Vagina (tissue), 2 donors: ENCODE results near the gene LDLRAD4. TPM values are rescaled to one million over a fixed set of nuclear protein-coding genes. Genes with fewer than 3 reads are reported as not detected.
A peak's percentile ranks its signal among the peaks of the same experiment; 100 is the strongest.

Experiments
- DNase-seq, 2 donors: peaks; one replicate each; pipeline ENCODE4 v3.0.0-alpha.2; 2017; ENCODE audit errors: extremely low spot score in 2 of 2
- H3K27ac ChIP-seq: fragments of 200-600 bp; sonication (generic); one replicate; pipeline ENCODE4 v1.5.1; 2019
- H3K27me3 ChIP-seq: fragments of 200-600 bp; sonication (generic); one replicate; pipeline ENCODE4 v1.5.1; 2019
- H3K36me3 ChIP-seq, 2 donors: fragments of 200-600 bp; sonication (generic); one replicate each; pipeline ENCODE4 v1.5.1; 2017 to 2019
- H3K4me1 ChIP-seq: fragments of 200-600 bp; sonication (generic); one replicate; pipeline ENCODE4 v1.5.1; 2019
- H3K4me3 ChIP-seq, 2 donors: fragments of 200-600 bp; sonication (generic); 1 replicate in 1 of 2; 2 replicates in 1 of 2; pipeline ENCODE4 v1.5.1; 2016 to 2019
- H3K9me3 ChIP-seq: fragments of 200-600 bp; sonication (generic); one replicate; pipeline ENCODE4 v1.5.1; 2019
- POLR2A ChIP-seq, 2 donors: fragments of 450-650 bp; IDR thresholded peaks; one replicate each; pipeline ENCODE4 v1.6.1; 2017; ENCODE audit warnings: antibody characterized with exemption in 2 of 2, mild to moderate bottlenecking in 2 of 2, moderate library complexity in 2 of 2
- POLR2AphosphoS5 ChIP-seq, 2 donors: sonication (generic); formaldehyde crosslinking; IDR thresholded peaks; one replicate each; pipeline ENCODE4 v1.9.0; 2017; ENCODE audit warnings: antibody characterized with exemption in 2 of 2, mild to moderate bottlenecking in 2 of 2, low read depth in 1 of 2; ENCODE audit not compliant: insufficient read depth in 1 of 2
- intact Hi-C: fragments of 100-400 bp; cut with DNase I; formaldehyde crosslinking; loops from one replicate; pipeline ENCODE4 v1.15.1; 2023
- total RNA-seq: library from RNA; depleted of rRNA; stranded (reverse); fragments of >200 nt; gene quantifications from one replicate; pipeline ENCODE4 v1.2.3, GENCODE V29; 2016
- TF ChIP-seq, protein P1 (sequence below), 3 experiments: fragments of 450-650 bp in 2 of 3; fragments of 200-600 bp in 1 of 3; sonication (generic) in 1 of 3; IDR thresholded peaks; one replicate each; pipeline ENCODE4 v1.5.1; 2017 to 2019; ENCODE audit warnings: antibody characterized with exemption in 3 of 3, mild to moderate bottlenecking in 2 of 3, moderate library complexity in 2 of 3

The LDLRAD4 gene
- total RNA-seq, 1 donor from 2014 or later, result 24.3 TPM

DNA sequence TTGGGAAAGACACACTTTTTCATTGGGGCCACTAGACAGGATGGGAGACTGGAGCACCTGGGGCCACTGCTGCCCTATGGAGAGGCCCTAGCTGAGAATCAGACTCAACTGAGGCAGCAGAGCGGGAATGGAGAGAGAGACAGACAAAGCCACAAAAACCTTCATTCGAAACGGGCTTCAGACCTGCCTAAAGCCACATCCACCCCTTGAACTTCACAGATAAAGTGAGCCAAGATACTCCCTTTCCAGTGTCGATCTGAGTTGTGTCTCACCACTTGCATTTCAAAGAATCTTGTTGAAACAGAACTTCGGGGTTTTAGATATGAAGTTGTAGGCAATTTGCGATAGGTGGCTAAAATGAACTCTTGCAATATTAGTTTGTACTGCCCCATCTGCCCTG is 11.3 kb upstream of the LDLRAD4 start:
- Histone ChIP-seq H3K36me3 (no peaks in the 10 kb centered on the region), H3K4me1 (no peaks in the 10 kb centered on the region), H3K27ac (no peak overlapping the region), H3K9me3 (no peaks in the 10 kb centered on the region), H3K27me3 (no peaks in the 10 kb centered on the region), H3K4me3 (no peak overlapping the region)
- TF ChIP-seq POLR2A (IDR thresholded peaks at IDR 0.05) (no peak), POLR2AphosphoS5 (IDR thresholded peaks at IDR 0.05; ENCODE audit: insufficient read depth in 1 of 2, low read depth in 1 of 2) (no peak)
- TF ChIP-seq, protein P1, sequence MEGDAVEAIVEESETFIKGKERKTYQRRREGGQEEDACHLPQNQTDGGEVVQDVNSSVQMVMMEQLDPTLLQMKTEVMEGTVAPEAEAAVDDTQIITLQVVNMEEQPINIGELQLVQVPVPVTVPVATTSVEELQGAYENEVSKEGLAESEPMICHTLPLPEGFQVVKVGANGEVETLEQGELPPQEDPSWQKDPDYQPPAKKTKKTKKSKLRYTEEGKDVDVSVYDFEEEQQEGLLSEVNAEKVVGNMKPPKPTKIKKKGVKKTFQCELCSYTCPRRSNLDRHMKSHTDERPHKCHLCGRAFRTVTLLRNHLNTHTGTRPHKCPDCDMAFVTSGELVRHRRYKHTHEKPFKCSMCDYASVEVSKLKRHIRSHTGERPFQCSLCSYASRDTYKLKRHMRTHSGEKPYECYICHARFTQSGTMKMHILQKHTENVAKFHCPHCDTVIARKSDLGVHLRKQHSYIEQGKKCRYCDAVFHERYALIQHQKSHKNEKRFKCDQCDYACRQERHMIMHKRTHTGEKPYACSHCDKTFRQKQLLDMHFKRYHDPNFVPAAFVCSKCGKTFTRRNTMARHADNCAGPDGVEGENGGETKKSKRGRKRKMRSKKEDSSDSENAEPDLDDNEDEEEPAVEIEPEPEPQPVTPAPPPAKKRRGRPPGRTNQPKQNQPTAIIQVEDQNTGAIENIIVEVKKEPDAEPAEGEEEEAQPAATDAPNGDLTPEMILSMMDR (IDR thresholded peaks at IDR 0.05), result no peak
- DNase-seq, result no peak
- intact Hi-C loops, result no loop called here

DNA sequence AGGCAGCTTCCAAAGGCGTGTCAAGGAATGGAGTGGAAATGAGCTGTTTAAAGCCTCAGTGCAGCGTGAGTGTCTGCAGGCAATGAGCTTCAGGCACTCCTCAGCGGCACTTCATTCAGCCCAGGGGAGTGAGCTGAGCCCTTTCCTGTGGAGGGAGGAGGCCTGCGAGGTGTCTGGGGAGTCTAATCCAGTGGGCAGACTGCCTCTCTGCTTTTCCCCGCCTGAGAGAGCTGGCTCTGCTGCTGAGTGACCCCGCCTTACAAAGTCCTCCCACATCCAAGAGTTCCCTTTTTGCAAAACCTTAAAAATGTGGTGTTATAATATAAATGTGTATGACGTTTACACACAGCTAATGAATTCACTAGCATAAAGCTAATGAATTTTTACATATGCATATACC is 7.0 kb upstream of the LDLRAD4 start:
- H3K27me3 ChIP-seq, result no peaks in the 10 kb centered on the region
- H3K4me3 ChIP-seq, result no peak overlapping the region
- no peaks in the 10 kb centered on the region for H3K9me3 ChIP-seq
- intact Hi-C loops, result loop anchor here (10.0 kb wide), 1 partner anchor 513 kb away; the partner anchor contains the start of genes FAM210A and RNMT
- no peak for TF ChIP-seq POLR2AphosphoS5 (IDR thresholded peaks at IDR 0.05; ENCODE audit: insufficient read depth in 1 of 2, low read depth in 1 of 2)
- TF ChIP-seq, protein P1 (IDR thresholded peaks at IDR 0.05), result no peak
- no peak for TF ChIP-seq POLR2A (IDR thresholded peaks at IDR 0.05)
- no peaks in the 10 kb centered on the region for H3K36me3 ChIP-seq
- H3K4me1 ChIP-seq, result peaks cover 2% of the 10 kb centered on the region
- H3K27ac ChIP-seq, result no peak overlapping the region
- DNase-seq, result no peak

DNA sequence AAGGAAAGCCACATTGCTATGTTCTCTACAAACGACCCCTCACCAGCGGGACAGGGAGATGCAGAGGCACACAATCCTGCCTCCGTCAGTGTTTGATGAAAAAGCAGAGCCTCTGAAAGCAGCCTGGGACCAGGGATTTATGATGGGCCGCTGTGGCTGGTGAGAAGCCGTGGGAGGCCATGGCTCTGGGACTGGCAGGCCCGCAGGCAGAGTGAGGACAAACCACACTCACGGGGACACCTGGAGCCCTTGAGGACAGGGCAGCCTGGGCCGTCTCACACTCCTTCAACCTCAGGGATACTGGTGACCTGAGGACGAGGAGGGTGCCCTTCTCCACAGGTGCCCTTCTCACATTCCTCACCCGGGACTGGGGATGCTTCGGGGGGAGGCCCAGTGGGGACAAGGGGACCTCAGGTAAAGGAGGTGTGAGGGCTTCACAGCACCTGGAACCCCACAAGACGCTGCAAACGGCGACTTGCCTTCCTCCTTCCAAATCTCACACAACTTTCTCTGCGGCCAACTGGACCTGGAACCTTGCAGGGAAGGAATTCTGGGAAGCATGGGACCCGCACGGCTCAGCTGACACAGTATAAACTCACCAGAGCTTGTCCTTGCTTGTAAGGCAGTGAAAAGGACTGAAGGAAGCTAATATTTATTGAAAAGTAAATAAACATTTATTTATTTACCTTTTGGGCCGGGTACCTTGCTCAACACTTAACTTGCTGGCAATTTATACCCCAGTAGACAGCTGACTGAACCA is 5.3 kb upstream of the LDLRAD4 start:
- Histone ChIP-seq H3K27me3 (no peaks in the 10 kb centered on the region), H3K36me3 (no peaks in the 10 kb centered on the region), H3K4me1 (peaks cover 10% of the 10 kb centered on the region), H3K4me3 (no peak overlapping the region), H3K27ac (no peak overlapping the region), H3K9me3 (no peaks in the 10 kb centered on the region)
- TF ChIP-seq POLR2A (IDR thresholded peaks at IDR 0.05) (no peak), POLR2AphosphoS5 (IDR thresholded peaks at IDR 0.05; ENCODE audit: insufficient read depth in 1 of 2, low read depth in 1 of 2) (no peak)
- TF ChIP-seq, protein P1 (IDR thresholded peaks at IDR 0.05), result no peak
- intact Hi-C loops, result loop anchor here (10.0 kb wide), 1 partner anchor 512 kb away; the partner anchor contains the start of genes FAM210A and RNMT
- DNase-seq, result no peak

DNA sequence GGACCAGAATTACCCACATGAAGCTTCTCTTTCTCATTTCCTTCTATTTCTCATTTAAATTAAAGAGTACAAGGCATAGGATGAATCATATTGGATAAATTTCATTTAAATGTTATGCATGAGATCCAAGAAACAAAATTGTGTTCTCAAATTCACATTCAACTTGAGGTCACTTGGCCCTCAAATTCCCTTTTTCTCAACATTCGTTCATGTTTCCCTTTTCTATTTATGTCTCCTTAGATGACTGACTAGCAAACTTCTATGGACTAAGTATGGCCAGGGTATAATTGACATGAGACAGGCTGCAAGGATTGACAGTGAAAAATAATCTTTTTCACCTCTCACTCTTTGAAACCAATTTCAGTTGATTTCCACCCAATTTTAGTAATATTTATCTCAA is 4.0 kb upstream of the LDLRAD4 start:
- no peaks in the 10 kb centered on the region for H3K36me3 ChIP-seq
- H3K27ac ChIP-seq, result no peak overlapping the region
- intact Hi-C loops, result loop anchor here (5.0 to 10.0 kb wide), 2 partner anchors 308 to 510 kb away; partner anchors contain the start of genes FAM210A and RNMT
- TF ChIP-seq POLR2A (IDR thresholded peaks at IDR 0.05), result no peak
- TF ChIP-seq POLR2AphosphoS5 (IDR thresholded peaks at IDR 0.05; ENCODE audit: insufficient read depth in 1 of 2, low read depth in 1 of 2), result no peak
- TF ChIP-seq, protein P1 (IDR thresholded peaks at IDR 0.05), result no peak
- DNase-seq, result no peak
- no peak overlapping the region for H3K4me3 ChIP-seq
- no peaks in the 10 kb centered on the region for H3K27me3 ChIP-seq
- H3K9me3 ChIP-seq, result no peaks in the 10 kb centered on the region
- peaks cover 24% of the 10 kb centered on the region for H3K4me1 ChIP-seq

DNA sequence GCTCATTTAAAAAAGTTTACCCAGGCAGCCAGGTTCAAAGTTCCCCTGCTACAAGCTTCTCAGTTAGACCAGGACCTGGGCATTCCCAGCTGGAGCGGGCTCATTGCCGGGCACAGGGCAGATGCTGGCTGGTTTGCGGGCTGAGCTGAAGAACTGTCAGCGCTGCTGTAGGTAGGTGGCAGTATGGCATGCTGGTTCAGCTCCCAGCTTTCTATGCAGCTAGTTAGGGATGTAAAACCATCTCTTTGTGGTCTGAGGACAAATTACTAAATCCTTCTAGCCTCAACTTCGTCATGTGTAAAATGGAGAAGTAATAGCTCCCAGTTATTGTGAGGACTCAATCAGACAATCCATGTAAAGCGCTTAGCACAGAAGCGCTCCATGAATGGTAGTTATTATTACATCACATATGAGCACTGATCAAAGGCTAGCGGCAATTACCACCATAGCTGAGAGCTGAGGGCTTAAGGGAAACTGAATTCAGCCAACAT is 2.4 kb upstream of the LDLRAD4 start:
- Histone ChIP-seq H3K27ac (no peak overlapping the region), H3K27me3 (no peaks in the 10 kb centered on the region), H3K4me3 (no peak overlapping the region), H3K36me3 (no peaks in the 10 kb centered on the region), H3K4me1 (peaks cover 39% of the 10 kb centered on the region), H3K9me3 (no peaks in the 10 kb centered on the region)
- no peak for TF ChIP-seq POLR2A (IDR thresholded peaks at IDR 0.05)
- peak in 1 of 2 donors; percentile 22 for TF ChIP-seq POLR2AphosphoS5 (IDR thresholded peaks at IDR 0.05; ENCODE audit: insufficient read depth in 1 of 2, low read depth in 1 of 2)
- TF ChIP-seq, protein P1 (IDR thresholded peaks at IDR 0.05), result peak; percentile 54 to 73 (median 55)
- peak in 1 of 2 donors; percentile 58 for DNase-seq
- intact Hi-C loops, result loop anchor here (5.0 to 10.0 kb wide), 2 partner anchors 306 to 509 kb away; partner anchors contain the start of genes FAM210A and RNMT
